GM19452 (cell line): ENCODE data around the gene ELANE.

Source experiments
- ATAC-seq: cut with Tn5 transposase; IDR thresholded peaks from one replicate; pipeline ENCODE4 v1.9.1; 2021; ENCODE audit not compliant: unreplicated experiment

ELANE gene

GRCh38 chr19:892894-893689, 41.0 kb downstream of the ELANE start, which contains the start of the genes MED16 and RNU6-9:
Gene MED16, minus strand, starts transcription at chr19:893187. Its CDS starts 2,056 bp downstream, at chr19:891131.
Gene RNU6-9, plus strand, starts transcription at chr19:893484.
- peak; percentile 87 for ATAC-seq

- no peak for ATAC-seq
These were observed 44.3 kb downstream of the ELANE start for GRCh38 chr19:896434-896833.

- no peak for ATAC-seq
These were observed 44.9 kb downstream of the ELANE start for GRCh38 chr19:896999-897398.

GRCh38 chr19:897442-898039, 45.4 kb downstream of the ELANE start:
- ATAC-seq, result no peak

GRCh38 chr19:898663-899062, 46.6 kb downstream of the ELANE start:
- ATAC-seq, result no peak

- ATAC-seq, result no peak
These were observed 47.4 kb downstream of the ELANE start for GRCh38 chr19:899336-900042.

GRCh38 chr19:900043-900301, 47.9 kb downstream of the ELANE start:
- ATAC-seq, result no peak

- ATAC-seq, result no peak
These were observed 48.4 kb downstream of the ELANE start for GRCh38 chr19:900302-901111.

- ATAC-seq, result no peak
These were observed 49.4 kb downstream of the ELANE start for GRCh38 chr19:901216-902092.

- no peak for ATAC-seq
These were observed 49.9 kb downstream of the ELANE start for GRCh38 chr19:902093-902370.

GRCh38 chr19:902446-903226, 50.5 kb downstream of the ELANE start:
- no peak for ATAC-seq

GRCh38 chr19:903266-903797, 51.2 kb downstream of the ELANE start:
- no peak for ATAC-seq

GRCh38 chr19:904545-904944, 52.4 kb downstream of the ELANE start:
- no peak for ATAC-seq
